ENCODE measurements around the gene SLFN12.
"Not testable (repeated sequence)": the region's sequence is repeated elsewhere in the genome, so short reads cannot be mapped to it uniquely, and the experiment has no call there.

The SLFN12 gene

GRCh38 chr17:35432176-35433074 is at the start of gene SLFN12:
Gene SLFN12 (minus strand): TSS chr17:35432500. CDS start chr17:35423028, 9,472 bp downstream.
- DNase-seq: no peak

- no peak for DNase-seq
Measured at GRCh38 chr17:35479271-35479670, 47.0 kb upstream of the SLFN12 start.

DNA sequence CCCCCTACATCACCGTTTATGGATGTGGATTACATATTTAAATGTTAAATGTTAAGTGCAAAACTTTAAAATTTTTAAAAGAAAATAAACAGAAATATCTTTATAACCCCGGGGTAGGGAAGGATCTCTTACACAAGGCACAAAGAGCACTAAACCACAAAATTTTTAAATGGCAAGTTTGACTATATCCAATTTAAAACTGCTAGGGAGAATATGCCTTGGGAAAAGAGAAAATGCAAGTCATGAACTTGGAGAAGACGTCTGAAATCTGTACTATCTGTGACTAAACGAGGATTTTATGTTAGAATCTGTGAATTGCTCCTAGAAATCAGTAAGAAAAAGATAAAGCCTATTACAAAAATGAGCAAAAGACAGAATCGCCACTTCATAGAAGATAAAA is 44.9 kb upstream of the SLFN12 start:
- DNase-seq: no peak

DNA sequence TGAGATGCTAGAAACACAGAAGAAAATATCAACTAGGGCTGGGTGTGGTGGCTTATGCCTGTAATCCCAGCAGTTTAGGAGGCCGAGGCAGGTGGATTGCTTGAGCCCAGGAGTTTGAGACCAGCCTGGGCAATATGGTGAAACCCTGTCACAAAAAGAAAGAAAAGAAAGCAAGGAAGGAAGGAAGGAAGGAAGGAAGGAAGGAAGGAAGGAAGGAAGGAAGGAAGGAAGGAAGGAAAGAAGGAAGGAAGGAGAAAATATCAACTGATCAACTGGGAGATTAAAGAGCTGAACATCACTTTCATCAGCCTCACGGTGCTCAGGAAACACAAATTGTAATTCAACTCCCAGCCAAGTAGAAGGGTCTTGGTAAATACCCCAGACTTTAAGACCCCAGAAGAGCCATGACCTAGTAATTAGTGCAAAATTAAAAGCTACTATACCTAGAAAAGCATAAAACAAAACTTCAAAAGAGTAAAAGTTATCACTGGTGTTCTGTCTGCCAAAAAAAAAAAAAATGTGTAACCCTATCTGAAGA is 44.1 kb upstream of the SLFN12 start:
- no peak for DNase-seq

DNA sequence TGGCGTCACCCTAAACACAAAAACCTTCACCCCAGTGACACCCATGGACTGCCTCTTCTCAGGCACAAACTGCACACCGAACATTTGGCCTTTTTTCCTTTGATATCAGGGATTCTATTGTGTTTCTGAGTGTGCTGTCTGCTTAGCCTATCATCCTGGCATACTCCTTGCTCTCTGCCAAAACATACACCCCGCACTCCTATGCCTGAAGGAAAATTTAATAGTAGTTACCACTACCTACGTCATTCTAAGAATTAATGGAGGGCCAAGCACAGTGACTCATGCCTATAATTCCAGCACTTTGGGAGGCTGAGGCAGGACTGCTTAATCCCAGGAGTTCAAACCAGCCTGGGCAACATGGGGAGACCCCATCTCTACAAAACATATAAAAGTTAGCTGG is 36.2 kb upstream of the SLFN12 start:
- no peak for DNase-seq

GRCh38 chr17:35467824-35468223 is 35.5 kb upstream of the SLFN12 start:
- no peak for DNase-seq

GRCh38 chr17:35460354-35460851 is 28.1 kb upstream of the SLFN12 start:
- no peak for DNase-seq

GRCh38 chr17:35454035-35454434 is 21.7 kb upstream of the SLFN12 start:
- not testable (repeated sequence) for DNase-seq

DNA sequence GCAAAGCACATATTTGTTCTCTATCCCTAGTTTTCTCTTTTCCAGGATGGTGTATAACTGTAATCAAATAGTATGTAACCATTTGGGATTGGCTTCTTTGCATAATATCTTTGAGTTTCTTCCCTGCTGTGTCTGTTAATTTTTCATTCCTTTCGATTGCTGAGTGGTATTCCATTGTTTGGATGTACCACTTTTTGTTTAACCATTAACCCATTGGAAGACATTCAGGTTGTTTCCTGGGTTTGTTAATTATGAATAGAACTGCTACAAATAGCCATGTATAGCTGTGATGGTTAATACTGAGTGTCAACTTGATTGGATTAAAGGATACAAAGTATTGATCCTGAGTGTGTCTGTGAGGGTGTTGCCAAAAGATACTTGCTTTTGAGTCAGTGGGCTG is 20.9 kb upstream of the SLFN12 start:
- DNase-seq: no peak

GRCh38 chr17:35449371-35449931 is 17.2 kb upstream of the SLFN12 start:
- no peak for DNase-seq

DNA sequence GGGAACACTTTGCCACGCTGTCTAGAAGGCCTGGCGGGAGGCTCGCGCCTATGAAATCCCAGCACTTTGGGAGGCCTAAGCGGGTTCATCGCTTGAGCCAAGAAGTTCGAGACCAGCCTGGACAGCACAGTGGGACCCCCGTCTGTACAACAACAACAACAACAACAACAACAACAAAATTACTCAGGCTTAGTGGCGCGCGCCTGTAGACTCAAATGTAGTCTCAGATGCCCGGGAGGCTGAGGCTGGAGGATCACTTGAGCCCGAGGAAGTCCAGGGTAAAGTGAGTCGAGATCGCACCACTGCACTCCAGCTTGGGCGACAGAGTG is 16.6 kb upstream of the SLFN12 start:
- DNase-seq: no peak

- no peak for DNase-seq
Measured at GRCh38 chr17:35448214-35448898, 16.1 kb upstream of the SLFN12 start, which contains the start of gene SLFN13. Gene SLFN13 (minus strand): TSS chr17:35448766. CDS start chr17:35445680, 3,086 bp downstream.

DNA sequence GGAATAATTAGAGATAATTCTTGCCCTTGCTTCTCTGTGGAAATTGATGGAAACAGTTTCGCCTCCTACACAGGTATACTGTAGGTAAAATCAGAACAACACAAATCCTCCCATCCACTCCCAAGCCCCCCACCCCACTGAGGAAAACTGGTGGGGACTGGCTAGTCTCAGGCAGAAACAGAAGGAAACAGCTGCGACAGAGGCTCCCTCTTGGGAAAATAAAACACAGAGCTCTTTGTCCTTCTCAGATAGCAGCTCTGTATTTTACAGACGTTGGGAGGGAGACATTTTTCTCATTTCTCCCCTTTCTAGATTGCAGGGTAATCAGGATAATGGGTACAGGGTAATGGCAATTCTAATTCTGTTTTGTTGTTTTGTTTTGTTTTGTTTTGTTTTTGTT is 15.2 kb upstream of the SLFN12 start:
- no peak for DNase-seq

GRCh38 chr17:35438433-35438832 is 6.1 kb upstream of the SLFN12 start:
- no peak for DNase-seq

DNA sequence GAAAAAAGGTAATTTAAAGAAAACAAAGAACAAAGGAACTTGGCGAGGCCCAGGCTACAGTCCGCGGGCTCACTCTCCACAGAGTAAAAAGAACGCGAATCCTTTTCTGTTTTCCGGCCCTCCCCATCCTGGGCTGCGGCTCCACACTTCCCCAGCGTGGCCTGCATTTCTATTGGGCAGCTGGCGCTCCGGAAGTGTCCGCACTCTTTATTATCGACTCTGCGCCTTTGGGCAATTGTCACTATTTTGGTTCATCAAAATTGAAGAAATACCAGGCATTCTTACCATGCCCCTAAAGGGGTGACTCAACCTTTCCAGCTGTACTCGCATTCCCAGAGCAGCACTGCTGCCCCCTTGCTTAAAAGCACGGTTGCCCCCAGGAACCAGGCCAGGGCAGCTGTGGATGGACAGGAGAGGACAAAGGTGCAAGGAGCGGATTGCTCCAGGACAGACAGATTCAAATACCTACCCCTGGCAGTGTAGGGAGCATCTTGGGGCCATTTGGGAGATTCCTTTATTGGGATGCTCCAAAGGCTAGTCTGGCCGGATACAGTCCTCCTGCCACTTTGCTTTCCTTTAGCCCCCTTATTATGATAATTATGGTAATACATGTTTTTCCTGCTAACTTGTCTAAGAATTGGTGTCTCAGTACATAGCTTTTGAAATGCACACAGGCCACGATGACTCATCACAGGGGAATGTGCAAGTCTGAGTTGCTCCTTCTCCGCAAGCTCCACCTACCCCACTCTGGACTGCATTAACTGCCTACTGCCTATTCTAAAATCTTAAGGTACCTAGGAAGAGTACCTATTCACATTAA is 985 bp upstream of the SLFN12 start:
- no peak for DNase-seq

GRCh38 chr17:35429702-35430101 is 2.6 kb downstream of the SLFN12 start:
- DNase-seq: no peak

DNA sequence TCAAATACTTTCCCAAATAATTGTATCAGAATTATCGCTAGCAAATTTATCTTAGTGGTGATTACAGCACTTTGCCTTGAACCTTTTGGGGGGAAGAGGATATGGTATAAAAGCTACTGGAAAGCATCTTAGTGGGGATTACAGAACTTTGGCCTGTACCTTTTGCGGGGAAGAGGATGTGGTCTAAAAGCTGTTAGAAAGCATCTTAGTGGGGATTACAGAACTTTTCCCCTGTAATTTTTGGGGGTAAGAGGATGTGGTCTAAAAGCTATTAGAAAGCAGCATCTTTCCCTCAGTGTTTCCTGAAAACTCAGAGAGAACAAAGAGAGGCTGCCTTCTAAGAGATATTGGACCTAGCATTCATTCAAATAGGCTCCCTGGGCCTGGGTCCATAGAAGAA is 4.1 kb downstream of the SLFN12 start:
- DNase-seq: no peak

DNA sequence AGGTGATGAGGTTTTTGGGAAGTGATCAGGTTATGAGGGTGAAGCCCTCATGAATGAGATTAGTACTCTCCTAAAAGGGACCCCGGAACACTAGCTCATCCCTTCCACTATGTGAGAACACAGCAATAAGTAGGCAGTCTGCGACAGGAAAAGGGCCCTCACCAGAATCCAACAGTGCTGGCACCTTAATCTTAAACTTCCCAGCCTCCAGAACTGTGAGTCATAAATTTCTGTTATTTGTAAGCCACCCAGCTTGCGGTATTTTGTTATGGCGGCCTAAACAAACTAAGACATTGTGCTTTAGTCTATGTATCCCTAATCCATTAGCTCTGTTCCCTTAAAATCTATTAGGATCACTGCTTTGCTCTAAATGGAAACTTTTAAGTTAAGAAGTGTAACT is 8.5 kb downstream of the SLFN12 start:
- no peak for DNase-seq

DNA sequence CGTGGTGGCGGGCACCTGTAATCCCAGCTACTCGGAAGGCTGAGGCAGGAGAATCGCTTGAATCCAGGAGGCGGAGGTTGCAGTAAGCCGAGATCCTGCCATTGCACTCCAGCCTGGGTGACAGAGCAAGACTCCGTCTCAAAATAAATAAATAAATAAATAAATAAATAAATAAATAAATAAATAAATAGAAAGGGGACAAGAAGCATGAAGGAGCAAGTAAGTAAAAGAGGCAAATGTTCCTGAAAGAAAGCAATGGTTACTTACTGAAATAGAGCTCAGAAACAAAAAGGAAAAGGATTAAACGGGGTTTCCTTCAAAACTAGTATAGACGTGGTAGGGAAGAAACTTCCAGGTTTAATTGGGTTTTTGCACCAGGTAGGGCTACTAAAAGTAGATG is 11.2 kb downstream of the SLFN12 start:
- DNase-seq: not testable (repeated sequence)

- DNase-seq: no peak
Measured at GRCh38 chr17:35416659-35417058, 15.6 kb downstream of the SLFN12 start.

- not testable (repeated sequence) for DNase-seq
Measured at GRCh38 chr17:35414707-35415106, 17.6 kb downstream of the SLFN12 start.

DNA sequence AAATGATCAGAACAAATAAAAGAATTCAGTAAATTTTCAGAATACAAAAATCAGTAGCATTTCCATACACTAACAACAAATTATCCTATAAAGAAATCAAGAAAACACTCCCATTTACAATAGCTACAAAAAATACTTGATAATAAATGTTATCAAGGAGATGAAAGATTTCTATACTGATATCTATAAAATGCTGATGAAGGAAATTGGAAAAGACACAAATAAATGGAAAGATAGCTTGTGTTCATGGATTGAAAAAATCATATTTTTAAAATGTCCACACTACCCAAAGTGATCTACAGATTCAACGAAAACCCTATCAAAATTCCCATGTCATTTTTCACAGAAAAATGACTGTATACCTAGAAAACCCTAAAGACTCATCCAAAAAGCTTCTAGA is 18.1 kb downstream of the SLFN12 start:
- no peak for DNase-seq

DNA sequence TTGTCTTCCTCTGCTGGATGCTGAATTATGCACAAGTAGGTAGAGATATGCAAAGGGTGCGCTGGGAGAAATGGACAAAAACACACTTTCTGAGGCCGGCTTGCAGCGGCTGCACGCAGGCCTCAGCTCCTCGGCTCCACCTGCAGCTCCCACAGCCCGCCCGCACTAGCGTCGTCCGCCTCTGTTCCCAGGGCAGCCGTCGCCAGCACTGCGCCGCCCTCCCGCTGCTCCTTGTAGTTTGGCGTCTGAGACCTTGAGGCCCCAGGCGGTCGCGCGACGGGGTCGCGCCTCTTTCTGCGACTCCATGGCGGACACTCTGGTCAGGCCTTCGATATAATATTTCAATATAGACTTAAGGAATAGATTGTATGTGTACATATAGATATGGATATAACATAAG is 24.8 kb downstream of the SLFN12 start:
- no peak for DNase-seq

All from NCI-H1417 treated with DMSO at 0.1 percent for 48 hours (cell line).